Activated T-cell treated with anti-CD3 and anti-CD28 coated beads, Interleukin-2, amount 50 U/mL, for 4 hours (primary cell): ENCODE measurements around the gene PTPRT. TPM values are rescaled to one million over a fixed set of nuclear protein-coding genes. Genes with fewer than 3 reads are reported as not detected.

Source experiments
- ATAC-seq, 2 donors: fragments of 200-7000 bp; cut with Tn5 transposase; one replicate each; pipeline ENCODE4 v1.10.0; 2021
- DNase-seq: peaks from one replicate; pipeline ENCODE4 v3.0.0-alpha.2; 2020
- H3K27me3 Mint-ChIP-seq: one replicate; pipeline ENCODE4 v1.8.0; 2021; ENCODE audit warnings: low read depth, mixed read lengths
- H3K36me3 Mint-ChIP-seq: one replicate; pipeline ENCODE4 v1.8.0; 2022; ENCODE audit warnings: mixed read lengths; ENCODE audit not compliant: insufficient read depth
- H3K4me1 Mint-ChIP-seq: one replicate; pipeline ENCODE4 v1.8.0; 2021; ENCODE audit warnings: low read depth, mixed read lengths
- H3K4me3 Mint-ChIP-seq: one replicate; pipeline ENCODE4 v1.8.0; 2021; ENCODE audit warnings: mild to moderate bottlenecking, moderate library complexity, mixed read lengths
- H3K9me3 Mint-ChIP-seq: one replicate; pipeline ENCODE4 v1.8.0; 2021; ENCODE audit warnings: mixed read lengths
- total RNA-seq, 3 donors: library from RNA; stranded (reverse); gene quantifications; one replicate each; pipeline ENCODE4 v1.2.1, GENCODE V29; 2021

Gene PTPRT
- total RNA-seq, 3 donors from 2014 or later, result not detected

DNA sequence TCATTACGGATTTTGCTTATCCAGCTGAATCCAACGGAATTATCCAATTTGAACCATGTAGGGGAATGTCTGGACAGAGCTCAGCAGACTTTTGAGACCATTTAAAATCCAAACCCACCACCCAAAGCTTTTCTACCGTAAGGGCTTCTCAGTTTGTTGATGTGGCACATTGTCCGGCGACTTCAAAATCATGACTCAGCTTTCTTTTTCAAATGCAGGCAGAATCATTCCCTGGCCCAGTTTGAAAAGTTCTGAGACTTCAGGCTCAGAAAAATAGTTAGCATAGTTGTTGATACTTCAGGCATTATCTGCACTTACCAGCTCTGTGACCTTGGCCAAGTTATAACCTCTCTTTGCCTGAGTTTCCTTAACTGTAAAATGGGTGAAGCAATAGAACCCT is 182.2 kb downstream of the PTPRT start:
- H3K36me3 Mint-ChIP-seq, result no peaks in the 10 kb centered on the region
- no peaks in the 10 kb centered on the region for H3K4me1 Mint-ChIP-seq
- peaks cover 13% of the 10 kb centered on the region for H3K9me3 Mint-ChIP-seq
- no peak overlapping the region for H3K4me3 Mint-ChIP-seq
- DNase-seq, result no peak
- ATAC-seq, result no peak
- no peaks in the 10 kb centered on the region for H3K27me3 Mint-ChIP-seq

DNA sequence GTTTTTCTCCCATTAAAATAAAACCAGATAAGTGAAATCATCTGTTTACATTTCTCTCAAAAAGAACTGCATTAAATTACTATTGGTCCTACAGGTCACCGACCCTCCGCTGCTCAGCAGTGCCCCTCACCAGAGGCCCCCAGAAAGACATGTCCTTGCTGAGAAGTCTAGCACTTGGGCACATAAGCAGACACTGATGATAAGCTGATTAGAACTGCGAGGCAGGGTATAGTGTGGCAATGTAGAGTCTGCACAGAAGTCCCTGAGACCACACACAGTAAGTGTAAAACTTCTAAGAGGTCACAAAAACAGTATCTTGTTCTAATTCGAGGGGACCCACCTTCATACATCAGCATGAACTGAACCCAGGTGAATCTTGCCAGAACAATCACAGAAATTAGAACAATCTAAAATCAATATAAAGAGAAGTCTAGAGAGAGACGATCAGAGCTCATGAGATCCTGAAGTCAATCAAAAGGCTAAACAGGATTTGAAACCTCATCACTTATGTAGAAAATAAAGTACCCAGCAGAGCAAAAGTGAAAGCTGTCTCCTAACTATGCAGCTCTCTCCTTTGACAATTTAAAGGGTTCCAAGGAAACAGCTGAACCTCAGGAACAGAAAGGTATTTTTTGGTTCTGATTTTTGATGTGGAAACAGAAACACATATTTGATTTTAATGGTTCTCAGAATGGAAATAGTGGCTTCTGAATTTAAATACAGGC is 182.9 kb downstream of the PTPRT start:
- DNase-seq (no peak), ATAC-seq (no peak)
- Mint-ChIP-seq H3K4me3 (no peak overlapping the region), H3K4me1 (no peaks in the 10 kb centered on the region), H3K36me3 (no peaks in the 10 kb centered on the region), H3K9me3 (peaks cover 8% of the 10 kb centered on the region), H3K27me3 (no peaks in the 10 kb centered on the region)

DNA sequence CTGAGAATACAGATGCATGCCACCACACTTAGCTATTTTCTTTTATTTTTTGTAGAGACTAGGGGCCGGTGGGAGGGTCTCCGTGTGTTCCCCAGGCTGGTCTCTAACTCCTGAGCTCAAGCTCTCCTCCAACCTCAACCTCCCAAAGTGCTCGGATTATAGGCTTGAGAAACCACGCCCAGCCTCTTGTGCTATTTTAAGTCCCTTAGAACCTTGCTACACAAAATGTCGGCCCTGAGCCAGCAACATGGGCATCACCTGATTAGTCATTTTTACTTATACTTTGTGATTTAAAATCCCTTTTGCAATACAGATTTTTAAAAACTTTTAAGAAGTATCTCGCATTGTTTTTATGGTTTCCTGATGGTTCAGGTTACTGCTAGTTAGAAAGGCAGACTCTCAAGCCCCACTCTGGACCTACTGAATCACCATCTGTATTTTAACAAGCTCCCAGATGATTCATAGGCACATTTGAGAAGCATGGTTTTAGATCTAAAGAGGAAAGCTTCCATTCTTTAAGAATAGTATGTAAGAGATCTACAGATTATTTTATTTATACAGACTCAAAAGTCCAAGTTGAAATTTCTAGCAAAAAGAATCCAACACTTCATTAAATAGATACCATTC is 186.3 kb downstream of the PTPRT start:
- DNase-seq, result no peak
- Mint-ChIP-seq H3K4me3 (no peak overlapping the region), H3K27me3 (no peaks in the 10 kb centered on the region), H3K4me1 (no peaks in the 10 kb centered on the region), H3K36me3 (no peaks in the 10 kb centered on the region), H3K9me3 (no peaks in the 10 kb centered on the region)
- no peak for ATAC-seq

DNA sequence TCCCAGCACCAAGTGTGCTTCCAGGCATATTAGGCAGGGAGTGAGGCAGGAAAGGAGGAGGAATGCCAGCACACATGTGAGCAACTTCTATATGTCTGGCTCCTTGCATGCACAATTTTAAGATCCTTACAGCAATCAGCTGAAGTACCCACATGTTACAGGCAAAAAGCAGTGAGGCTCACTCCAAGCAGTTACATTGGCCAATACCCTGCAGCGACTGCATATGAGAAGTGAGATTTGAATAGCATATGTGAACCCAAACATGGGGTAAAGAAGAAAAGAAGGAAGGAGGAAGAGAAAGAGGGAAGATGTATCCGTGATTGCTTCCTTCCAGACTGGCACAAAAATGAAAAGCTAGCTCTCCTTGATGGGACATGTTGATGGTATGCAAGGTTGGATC is 193.6 kb downstream of the PTPRT start:
- ATAC-seq (no peak), DNase-seq (no peak)
- H3K4me3 Mint-ChIP-seq, result no peak overlapping the region
- H3K4me1 Mint-ChIP-seq, result no peaks in the 10 kb centered on the region
- H3K36me3 Mint-ChIP-seq, result no peaks in the 10 kb centered on the region
- no peaks in the 10 kb centered on the region for H3K27me3 Mint-ChIP-seq
- peaks cover 4% of the 10 kb centered on the region for H3K9me3 Mint-ChIP-seq

DNA sequence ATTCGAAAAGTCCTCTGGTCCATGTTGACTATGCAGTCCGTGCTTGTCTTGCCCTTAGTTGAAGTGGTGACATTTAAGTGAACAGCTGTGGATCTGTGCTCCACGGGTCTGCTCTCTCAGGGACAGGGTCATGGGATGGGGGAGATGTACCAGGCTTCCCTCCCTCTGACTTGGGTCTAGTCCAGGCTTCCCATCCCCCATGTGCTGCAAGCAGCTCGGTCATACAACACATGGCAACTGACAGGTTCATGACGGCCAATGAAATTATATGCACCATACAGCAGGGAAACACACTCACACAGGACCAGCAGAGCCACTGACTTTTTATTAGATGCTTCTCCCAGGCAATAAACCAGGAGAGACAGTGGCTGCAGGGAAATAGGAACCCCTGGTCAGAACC is 201.4 kb downstream of the PTPRT start:
- H3K4me3 Mint-ChIP-seq, result no peak overlapping the region
- H3K27me3 Mint-ChIP-seq, result no peaks in the 10 kb centered on the region
- H3K36me3 Mint-ChIP-seq, result no peaks in the 10 kb centered on the region
- no peak for ATAC-seq
- H3K4me1 Mint-ChIP-seq, result no peaks in the 10 kb centered on the region
- peaks cover 4% of the 10 kb centered on the region for H3K9me3 Mint-ChIP-seq
- DNase-seq, result no peak

DNA sequence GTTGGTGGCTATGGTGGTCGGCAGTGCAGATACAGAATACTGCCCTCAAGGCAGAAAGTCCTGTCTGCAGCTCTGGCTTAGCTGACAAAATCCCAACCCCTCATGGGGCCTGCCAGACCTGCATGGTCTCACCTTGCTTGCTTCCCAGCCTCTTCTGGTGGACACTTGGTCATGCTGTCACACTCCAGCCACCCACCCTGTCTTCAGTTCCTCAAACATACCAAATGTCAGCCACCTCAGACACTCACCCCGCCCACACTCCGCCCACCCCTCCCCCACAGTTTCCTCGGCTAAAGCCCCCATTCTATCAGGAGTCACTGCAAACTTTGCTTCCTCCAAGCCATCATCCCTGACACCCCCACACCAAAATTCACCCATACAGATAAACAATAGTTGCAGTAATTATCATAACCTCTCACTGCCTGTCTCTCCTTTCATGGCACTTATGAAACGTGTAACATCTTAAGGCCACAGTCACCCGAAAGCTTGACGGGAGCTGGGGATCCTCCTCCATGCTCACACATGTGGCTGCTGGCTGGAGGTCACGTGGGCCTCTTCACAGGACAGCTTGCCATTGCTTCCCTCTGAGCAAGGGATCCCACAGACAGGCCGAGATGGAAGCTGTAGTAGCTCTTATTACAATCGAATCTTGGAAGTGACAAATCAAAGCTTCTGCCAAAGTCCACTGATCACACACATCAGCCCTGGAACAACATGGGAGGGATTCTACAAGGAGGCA is 202.2 kb downstream of the PTPRT start:
- Mint-ChIP-seq H3K4me1 (no peaks in the 10 kb centered on the region), H3K27me3 (no peaks in the 10 kb centered on the region), H3K4me3 (no peak overlapping the region), H3K9me3 (peaks cover 4% of the 10 kb centered on the region), H3K36me3 (no peaks in the 10 kb centered on the region)
- no peak for DNase-seq
- no peak for ATAC-seq

DNA sequence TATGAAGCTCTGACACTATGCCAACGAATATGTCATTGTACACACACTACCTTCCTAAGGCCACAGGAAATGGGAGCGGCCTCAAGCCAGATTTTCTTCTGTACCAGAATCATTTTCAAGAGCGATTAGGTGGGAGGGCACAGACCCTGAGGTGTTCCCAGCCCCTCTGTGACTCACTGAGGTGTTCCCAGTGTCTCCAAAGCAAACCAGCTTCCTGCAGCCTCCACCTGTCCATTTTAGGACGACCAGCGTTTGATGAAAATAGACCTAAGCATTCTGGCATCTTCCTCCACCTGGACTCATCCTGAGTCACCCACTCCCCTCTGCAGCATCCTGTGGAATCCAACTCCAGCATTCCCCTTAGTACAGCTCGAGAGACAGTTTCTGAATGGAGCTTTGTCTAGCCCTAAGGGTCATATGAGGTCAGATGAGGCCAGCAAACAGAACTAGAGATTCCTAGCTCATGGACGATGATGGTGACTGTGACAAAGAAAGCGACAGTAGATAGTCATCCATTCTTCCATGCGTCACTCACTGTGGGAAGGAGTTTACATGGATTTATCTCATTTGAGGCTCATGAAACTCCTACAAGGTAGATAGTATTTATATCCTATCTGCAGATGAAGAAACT is 203.4 kb downstream of the PTPRT start:
- Mint-ChIP-seq H3K4me1 (no peaks in the 10 kb centered on the region), H3K27me3 (no peaks in the 10 kb centered on the region), H3K36me3 (no peaks in the 10 kb centered on the region), H3K4me3 (no peak overlapping the region), H3K9me3 (no peaks in the 10 kb centered on the region)
- no peak for DNase-seq
- no peak for ATAC-seq

DNA sequence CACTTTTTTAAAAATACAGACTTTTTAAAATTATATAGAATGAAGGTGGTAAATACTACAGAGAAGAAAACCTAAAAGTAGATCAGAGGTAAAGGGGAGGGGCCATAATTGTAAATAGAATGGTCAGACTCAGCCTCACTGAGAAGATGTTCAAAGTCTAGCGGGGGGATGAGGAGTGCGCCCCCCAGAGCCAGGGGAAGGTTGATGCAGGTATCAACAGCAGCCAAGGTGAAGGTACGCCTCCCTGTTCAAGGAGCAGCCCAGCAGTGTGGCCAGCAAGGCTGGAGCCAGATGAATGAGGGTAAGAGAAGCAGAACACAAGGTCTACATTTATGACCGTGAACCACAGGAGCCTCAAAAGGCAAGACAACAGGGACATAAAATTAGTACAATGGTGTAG is 204.1 kb downstream of the PTPRT start:
- Mint-ChIP-seq H3K9me3 (no peaks in the 10 kb centered on the region), H3K4me1 (no peaks in the 10 kb centered on the region), H3K27me3 (no peaks in the 10 kb centered on the region), H3K4me3 (no peak overlapping the region), H3K36me3 (no peaks in the 10 kb centered on the region)
- ATAC-seq (no peak), DNase-seq (no peak)

DNA sequence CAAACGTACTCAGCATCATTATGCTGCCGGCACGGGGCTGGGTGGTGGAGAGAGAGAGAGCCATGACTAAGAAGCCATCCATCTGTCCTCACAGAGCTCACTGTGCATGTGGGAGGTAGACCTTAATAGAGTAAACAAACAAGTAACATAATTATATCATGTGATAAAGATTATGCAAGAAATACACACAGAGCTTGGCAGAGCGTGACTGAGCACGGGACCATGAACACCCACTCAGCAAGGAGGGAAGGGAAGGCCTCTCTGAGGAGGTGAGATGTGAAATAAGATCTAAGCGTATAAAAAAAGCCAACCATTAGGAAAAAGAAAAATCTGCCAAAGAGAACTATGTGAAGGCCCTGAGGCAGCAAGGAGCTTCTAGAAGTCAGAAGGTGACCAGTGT is 207.5 kb downstream of the PTPRT start:
- Mint-ChIP-seq H3K9me3 (no peaks in the 10 kb centered on the region), H3K4me3 (no peak overlapping the region), H3K27me3 (no peaks in the 10 kb centered on the region), H3K4me1 (no peaks in the 10 kb centered on the region), H3K36me3 (no peaks in the 10 kb centered on the region)
- no peak for ATAC-seq
- no peak for DNase-seq

DNA sequence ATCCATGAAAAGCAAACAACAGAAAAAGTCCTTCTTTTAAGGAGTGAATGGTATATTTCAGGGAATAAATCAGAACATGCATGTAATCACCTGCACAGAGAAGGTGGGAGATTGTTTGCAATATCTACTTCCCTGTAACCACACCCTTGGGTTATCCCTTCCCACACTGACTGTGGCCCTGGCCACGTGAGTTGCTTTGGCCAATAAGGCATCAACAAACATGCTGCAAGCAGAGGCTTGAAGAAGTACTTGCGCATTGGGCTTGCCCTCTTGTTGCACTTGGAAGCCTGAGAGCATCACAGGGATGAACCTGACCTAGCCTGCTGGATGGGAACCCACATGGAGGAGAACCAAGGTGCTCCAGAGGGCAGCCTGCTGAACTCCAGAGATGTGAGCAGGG is 208.5 kb downstream of the PTPRT start:
- Mint-ChIP-seq H3K4me3 (no peak overlapping the region), H3K27me3 (no peaks in the 10 kb centered on the region), H3K4me1 (no peaks in the 10 kb centered on the region), H3K9me3 (no peaks in the 10 kb centered on the region), H3K36me3 (no peaks in the 10 kb centered on the region)
- DNase-seq (no peak), ATAC-seq (no peak)

DNA sequence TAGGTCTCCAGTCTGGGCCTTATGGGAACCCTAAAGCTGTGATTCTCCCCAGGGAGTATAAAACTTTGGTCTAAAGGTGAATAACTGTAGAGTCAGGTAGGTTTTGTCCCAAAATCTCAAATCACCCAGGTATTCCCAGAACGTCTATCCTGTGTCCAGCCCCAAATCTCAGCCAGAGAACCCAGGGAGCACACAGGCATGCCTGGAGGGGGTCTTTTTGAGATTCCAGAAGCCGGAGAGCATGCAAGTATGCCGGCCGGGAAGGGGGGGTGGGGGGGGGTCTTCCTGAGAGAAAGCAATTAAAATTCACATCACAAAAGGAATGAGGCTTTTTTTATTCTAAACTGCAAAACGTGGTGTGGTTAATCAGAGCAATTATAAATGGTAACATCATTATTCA is 210.0 kb downstream of the PTPRT start:
- no peak for ATAC-seq
- Mint-ChIP-seq H3K36me3 (no peaks in the 10 kb centered on the region), H3K9me3 (peaks cover 2% of the 10 kb centered on the region), H3K4me1 (no peaks in the 10 kb centered on the region), H3K4me3 (no peak overlapping the region), H3K27me3 (no peaks in the 10 kb centered on the region)
- DNase-seq, result no peak

DNA sequence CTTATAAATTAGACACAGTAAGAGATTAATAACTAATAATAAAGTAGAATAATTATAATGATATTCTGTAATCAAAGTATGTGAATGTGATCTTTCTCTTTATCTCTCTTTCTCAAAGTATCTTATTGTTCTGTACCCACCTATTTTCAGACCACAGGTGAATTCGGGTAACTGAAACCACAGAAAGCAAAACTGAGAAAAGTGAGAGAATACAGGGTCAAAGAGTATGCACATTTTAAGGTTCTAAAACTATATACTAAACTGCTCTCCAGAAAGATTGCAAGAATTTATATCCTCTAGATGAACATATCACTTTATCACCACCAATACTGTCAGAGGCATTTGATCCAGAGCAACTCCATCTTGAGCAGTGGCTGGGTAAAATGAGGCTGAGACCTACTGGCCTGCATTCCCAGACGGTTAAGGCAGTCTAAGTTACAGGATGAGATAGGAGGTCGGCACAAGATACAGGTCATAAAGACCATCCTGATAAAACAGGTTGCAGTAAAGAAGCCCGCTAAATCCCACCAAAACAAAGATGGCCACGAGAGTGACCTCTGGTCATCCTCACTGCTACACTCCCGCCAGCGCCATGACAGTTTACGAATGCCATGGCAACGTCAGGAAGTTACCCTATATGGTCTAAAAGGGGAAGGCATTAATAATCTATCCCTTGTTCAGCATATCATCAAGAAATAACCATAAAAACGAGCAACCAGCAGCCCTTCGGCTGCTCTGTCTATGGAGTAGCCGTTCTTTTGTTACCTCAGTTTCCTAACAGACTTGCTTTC is 211.3 kb downstream of the PTPRT start:
- Mint-ChIP-seq H3K36me3 (no peaks in the 10 kb centered on the region), H3K4me1 (no peaks in the 10 kb centered on the region), H3K4me3 (no peak overlapping the region), H3K27me3 (no peaks in the 10 kb centered on the region), H3K9me3 (peaks cover 3% of the 10 kb centered on the region)
- DNase-seq, result no peak
- ATAC-seq, result no peak

DNA sequence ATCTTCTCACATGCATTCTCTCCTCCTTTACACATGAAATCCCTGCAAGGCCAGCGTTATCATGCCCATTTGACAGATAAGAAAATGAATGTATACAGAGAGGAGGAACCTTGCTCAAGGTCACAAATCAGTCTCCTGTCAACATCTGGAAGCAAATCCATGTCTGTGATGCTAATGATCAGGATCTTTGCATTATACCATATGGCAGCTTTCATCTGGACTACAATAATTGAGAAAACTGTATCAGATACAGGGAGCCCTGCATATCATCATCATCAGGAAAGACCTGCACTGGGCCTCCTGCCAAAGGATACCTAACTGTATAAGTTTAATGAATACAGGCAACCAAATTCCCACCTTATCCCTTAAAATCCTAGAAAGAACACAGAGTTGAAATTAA is 213.7 kb downstream of the PTPRT start:
- no peak overlapping the region for H3K4me3 Mint-ChIP-seq
- no peaks in the 10 kb centered on the region for H3K4me1 Mint-ChIP-seq
- H3K9me3 Mint-ChIP-seq, result peaks cover 3% of the 10 kb centered on the region
- no peaks in the 10 kb centered on the region for H3K36me3 Mint-ChIP-seq
- no peak for ATAC-seq
- no peak for DNase-seq
- H3K27me3 Mint-ChIP-seq, result no peaks in the 10 kb centered on the region

DNA sequence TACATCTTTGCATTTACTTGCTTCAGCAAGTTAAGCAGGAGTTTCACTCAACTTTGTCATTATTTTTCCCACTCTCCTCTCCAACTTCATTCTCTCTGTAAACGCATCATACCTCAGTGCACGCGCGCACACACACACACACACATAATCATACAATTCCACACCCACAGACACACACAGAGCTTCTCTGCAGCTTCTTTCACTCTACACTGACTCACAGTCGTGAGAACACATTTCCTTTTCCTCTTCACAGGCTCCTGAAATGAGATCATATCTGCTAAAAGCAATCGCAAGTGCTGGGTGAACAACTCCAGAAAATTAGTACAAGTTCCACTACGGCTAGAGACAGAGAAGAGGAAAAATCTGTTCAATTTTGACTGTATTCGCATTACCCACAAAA is 215.4 kb downstream of the PTPRT start:
- no peaks in the 10 kb centered on the region for H3K4me1 Mint-ChIP-seq
- peaks cover 3% of the 10 kb centered on the region for H3K9me3 Mint-ChIP-seq
- no peaks in the 10 kb centered on the region for H3K36me3 Mint-ChIP-seq
- DNase-seq (no peak), ATAC-seq (no peak)
- no peak overlapping the region for H3K4me3 Mint-ChIP-seq
- no peaks in the 10 kb centered on the region for H3K27me3 Mint-ChIP-seq
